Sigmoid colon (tissue), 7 donors: ENCODE measurements around the gene LAMP1. TPM values are rescaled to one million over a fixed set of nuclear protein-coding genes. Genes with fewer than 3 reads are reported as not detected.

Experiments
- DNase-seq: peaks from one replicate; pipeline ENCODE4 v3.0.0-alpha.2; 2019
- H3K27ac ChIP-seq, 4 donors: fragments of 200-600 bp; sonication (generic); one replicate each; pipeline ENCODE4 v1.5.1; 2016 to 2019; ENCODE audit warnings: mild to moderate bottlenecking in 1 of 4
- H3K27me3 ChIP-seq, 3 donors: fragments of 200-600 bp; sonication (generic); one replicate each; pipeline ENCODE4 v1.5.1; 2019; ENCODE audit warnings: mild to moderate bottlenecking in 1 of 3
- H3K36me3 ChIP-seq, 4 donors: fragments of 200-600 bp; sonication (generic); one replicate each; pipeline ENCODE4 v1.5.1; 2016 to 2019
- H3K4me1 ChIP-seq, 4 donors: fragments of 200-600 bp; sonication (generic); one replicate each; pipeline ENCODE4 v1.5.1; 2017 to 2019
- H3K4me3 ChIP-seq, 4 donors: fragments of 200-600 bp; sonication (generic); one replicate each; pipeline ENCODE4 v1.5.1; 2017 to 2019; ENCODE audit warnings: mild to moderate bottlenecking in 2 of 4, moderate library complexity in 1 of 4
- H3K9me3 ChIP-seq, 4 donors: fragments of 200-600 bp in 3 of 4; sonication (generic) in 3 of 4; one replicate each; pipeline versions ENCODE4 v1.5.1 to v1.6.1; 2013 to 2019
- CTCF ChIP-seq, 4 experiments: fragments of 450-650 bp in 3 of 4; fragments of 200-600 bp in 1 of 4; IDR thresholded peaks; one replicate each; pipeline ENCODE4 v1.5.1; 2016 to 2019; ENCODE audit warnings: antibody characterized with exemption in 4 of 4, mild to moderate bottlenecking in 3 of 4, moderate library complexity in 2 of 4
- EP300 ChIP-seq, 4 donors: sonication (generic); formaldehyde crosslinking; IDR thresholded peaks; one replicate each; pipeline ENCODE4 v1.6.1; 2017; ENCODE audit warnings: antibody characterized with exemption in 4 of 4
- POLR2A ChIP-seq, 2 donors: fragments of 450-650 bp; IDR thresholded peaks; one replicate each; pipeline ENCODE4 v1.6.1; 2016; ENCODE audit warnings: antibody characterized with exemption in 2 of 2, mild to moderate bottlenecking in 2 of 2, moderate library complexity in 2 of 2
- POLR2AphosphoS5 ChIP-seq, 4 donors: sonication (generic); formaldehyde crosslinking; IDR thresholded peaks; one replicate each; pipeline ENCODE4 v1.6.1; 2017; ENCODE audit warnings: antibody characterized with exemption in 4 of 4
- WGBS, 2 donors: extraction: QIAGEN DNeasy Blood & Tissue Kit; methylation state at CpG; one replicate each; pipeline ENCODE4 v1.1.7; 2013; 5-methylcytosine and 5-hydroxymethylcytosine counted together
- intact Hi-C: fragments of 100-400 bp; cut with DNase I; formaldehyde crosslinking; loops from one replicate; pipeline ENCODE4 v1.15.1; 2023
- polyA plus RNA-seq, 3 donors: library from polyadenylated mRNA; stranded (reverse); fragments of 200-250 nt; gene quantifications; one replicate each; pipeline ENCODE4 v1.2.3, GENCODE V29; 2013
- total RNA-seq, 4 donors: library from RNA; depleted of rRNA; stranded (reverse); fragments of >200 nt; gene quantifications; one replicate each; pipeline ENCODE4 v1.1.0, GENCODE V29; 2016
- donor health status: healthy with polysubstance abuse.
- donor health status: Bipolar disorder and iron deficiency.
- donor health status: healthy.

The LAMP1 gene
- total and polyA plus RNA-seq, 7 donors = 20.4 to 125 (median 86.9) TPM

- no peaks in the 10 kb centered on the region for H3K27me3 ChIP-seq
- H3K27ac ChIP-seq = no peak overlapping the region
- no peaks in the 10 kb centered on the region for H3K4me1 ChIP-seq
- peak; percentile 7 for DNase-seq
- peaks cover 0 to 40% (median 7%) of the 10 kb centered on the region in 4 donors for H3K36me3 ChIP-seq
- intact Hi-C loops = no loop called here
- TF ChIP-seq POLR2AphosphoS5 (IDR thresholded peaks at IDR 0.05) (no peak), EP300 (IDR thresholded peaks at IDR 0.05) (no peak), POLR2A (IDR thresholded peaks at IDR 0.05) (no peak), CTCF (IDR thresholded peaks at IDR 0.05) (no peak)
- H3K4me3 ChIP-seq = no peak overlapping the region
- H3K9me3 ChIP-seq = no peaks in the 10 kb centered on the region
- WGBS, 2 donors = 91 to 95% methylated on average over 6 of the region's 6 CpGs
Measured at GRCh38 chr13:113349050-113349449, 52.0 kb downstream of the LAMP1 start.

GRCh38 chr13:113349491-113349890 is 52.5 kb downstream of the LAMP1 start:
- Histone ChIP-seq H3K4me3 (no peak overlapping the region), H3K36me3 (peaks cover 0 to 36% (median 7%) of the 10 kb centered on the region in 4 donors), H3K27ac (no peak overlapping the region), H3K27me3 (no peaks in the 10 kb centered on the region), H3K9me3 (no peaks in the 10 kb centered on the region), H3K4me1 (no peaks in the 10 kb centered on the region)
- DNase-seq = no peak
- WGBS, 2 donors = 91 to 95% methylated on average over 15 of the region's 15 CpGs
- intact Hi-C loops = no loop called here
- no peak for TF ChIP-seq CTCF (IDR thresholded peaks at IDR 0.05)
- no peak for TF ChIP-seq POLR2A (IDR thresholded peaks at IDR 0.05)
- TF ChIP-seq POLR2AphosphoS5 (IDR thresholded peaks at IDR 0.05) = no peak
- no peak for TF ChIP-seq EP300 (IDR thresholded peaks at IDR 0.05)

GRCh38 chr13:113350065-113350937 is 53.3 kb downstream of the LAMP1 start:
- H3K27ac ChIP-seq = no peak overlapping the region
- intact Hi-C loops = no loop called here
- peak; percentile 30 for DNase-seq
- TF ChIP-seq CTCF (IDR thresholded peaks at IDR 0.05) (no peak), POLR2AphosphoS5 (IDR thresholded peaks at IDR 0.05) (no peak), POLR2A (IDR thresholded peaks at IDR 0.05) (no peak), EP300 (IDR thresholded peaks at IDR 0.05) (no peak)
- no peak overlapping the region for H3K4me3 ChIP-seq
- no peaks in the 10 kb centered on the region for H3K27me3 ChIP-seq
- H3K4me1 ChIP-seq = no peaks in the 10 kb centered on the region
- 87 to 89% methylated on average over 32 of the region's 32 CpGs for WGBS, 2 donors
- peaks cover 0 to 36% (median 7%) of the 10 kb centered on the region in 4 donors for H3K36me3 ChIP-seq
- no peaks in the 10 kb centered on the region for H3K9me3 ChIP-seq

- intact Hi-C loops = no loop called here
- Histone ChIP-seq H3K27ac (no peak overlapping the region), H3K9me3 (no peaks in the 10 kb centered on the region), H3K4me3 (no peak overlapping the region), H3K36me3 (peaks cover 0 to 34% (median 7%) of the 10 kb centered on the region in 4 donors), H3K4me1 (no peaks in the 10 kb centered on the region), H3K27me3 (no peaks in the 10 kb centered on the region)
- 94 to 95% methylated on average over 20 of the region's 20 CpGs for WGBS, 2 donors
- TF ChIP-seq POLR2A (IDR thresholded peaks at IDR 0.05) (no peak), CTCF (IDR thresholded peaks at IDR 0.05) (no peak), EP300 (IDR thresholded peaks at IDR 0.05) (no peak), POLR2AphosphoS5 (IDR thresholded peaks at IDR 0.05) (no peak)
- DNase-seq = no peak
Measured at GRCh38 chr13:113350938-113351335, 53.9 kb downstream of the LAMP1 start.
